PFSK-1 (cell line): Measurements from ENCODE around the gene PCBP3.

Experiments
- FOXP2 ChIP-seq: optimal IDR thresholded peaks from 2 replicates; pipeline ENCODE3; 2011; ENCODE audit warnings: borderline replicate concordance, control low read depth, inconsistent platforms; ENCODE audit not compliant: insufficient read depth; ENCODE audit errors: extremely low read length, extremely low read depth
- POLR2AphosphoS5 ChIP-seq: IDR thresholded peaks from 2 replicates; pipeline ENCODE4 v1.6.1; 2012; ENCODE audit warnings: low read depth, mild to moderate bottlenecking, control low read depth, low read length, moderate library complexity
- REST ChIP-seq, 2 experiments: IDR thresholded peaks; 2 replicates each; pipeline versions ENCODE4 v1.6.1 to v1.8.0; 2011 to 2012; ENCODE audit warnings: low read depth in 2 of 2, low read length in 2 of 2, control low read depth in 1 of 2, inconsistent platforms in 1 of 2, mild to moderate bottlenecking in 1 of 2, moderate library complexity in 1 of 2; ENCODE audit not compliant: insufficient read depth in 1 of 2
- SIN3A ChIP-seq: IDR thresholded peaks from 2 replicates; pipeline ENCODE4 v1.6.1; 2012; ENCODE audit warnings: mild to moderate bottlenecking, low read length, moderate library complexity, borderline replicate concordance; ENCODE audit not compliant: insufficient read depth
- TAF1 ChIP-seq: IDR thresholded peaks from 2 replicates; pipeline ENCODE4 v1.6.1; 2012; ENCODE audit warnings: low read length, control low read depth, borderline replicate concordance; ENCODE audit not compliant: insufficient read depth

PCBP3 gene

GRCh38 chr21:45952974-45953373, 309.4 kb downstream of the PCBP3 start:
- TF ChIP-seq SIN3A: no peak
- TF ChIP-seq REST (IDR thresholded peaks at IDR 0.05; ENCODE audit: insufficient read depth in 1 of 2, low read depth in 2 of 2, low read length in 2 of 2): no peak
- no peak for TF ChIP-seq POLR2AphosphoS5
- TF ChIP-seq TAF1: no peak
- no peak for TF ChIP-seq FOXP2

GRCh38 chr21:45954261-45954660, 310.7 kb downstream of the PCBP3 start:
- TF ChIP-seq SIN3A: no peak
- TF ChIP-seq POLR2AphosphoS5: no peak
- no peak for TF ChIP-seq TAF1
- no peak for TF ChIP-seq FOXP2
- TF ChIP-seq REST (IDR thresholded peaks at IDR 0.05; ENCODE audit: insufficient read depth in 1 of 2, low read depth in 2 of 2, low read length in 2 of 2): no peak

GRCh38 chr21:45954921-45955320, 311.4 kb downstream of the PCBP3 start:
- TF ChIP-seq TAF1 (no peak), REST (IDR thresholded peaks at IDR 0.05; ENCODE audit: insufficient read depth in 1 of 2, low read depth in 2 of 2, low read length in 2 of 2) (no peak), FOXP2 (no peak), POLR2AphosphoS5 (no peak), SIN3A (no peak)

GRCh38 chr21:45957551-45957950, 314.0 kb downstream of the PCBP3 start:
- TF ChIP-seq TAF1 (no peak), REST (IDR thresholded peaks at IDR 0.05; ENCODE audit: insufficient read depth in 1 of 2, low read depth in 2 of 2, low read length in 2 of 2) (no peak), POLR2AphosphoS5 (no peak), SIN3A (no peak), FOXP2 (no peak)

- no peak for TF ChIP-seq SIN3A
- TF ChIP-seq REST (IDR thresholded peaks at IDR 0.05; ENCODE audit: insufficient read depth in 1 of 2, low read depth in 2 of 2, low read length in 2 of 2): no peak
- no peak for TF ChIP-seq POLR2AphosphoS5
- no peak for TF ChIP-seq TAF1
- no peak for TF ChIP-seq FOXP2
These were observed 314.6 kb downstream of the PCBP3 start for GRCh38 chr21:45957981-45958600.
